Heart left ventricle (tissue), 13 donors: ENCODE measurements around the gene CLCA2.

Source experiments
- CTCF ChIP-seq, 12 donors: fragments of 200-600 bp; sonication (generic) in 4 of 12; IDR thresholded peaks; one replicate each; pipeline versions ENCODE4 v1.5.0 to v1.8.0; 2018 to 2022; ENCODE audit warnings: antibody characterized with exemption in 12 of 12, mild to moderate bottlenecking in 5 of 12
- POLR2A ChIP-seq, 2 donors: fragments of 450-650 bp; IDR thresholded peaks; one replicate each; pipeline ENCODE4 v1.6.1; 2017; ENCODE audit warnings: antibody characterized with exemption in 2 of 2, mild to moderate bottlenecking in 2 of 2, moderate library complexity in 2 of 2
- donor health status: ischemic (EF 13 %, LVEDD 7.1; RV severe dilation, severe dysfunction).
- donor health status: DM: no; HTN: yes; CAD: no.
- donor health status: DM: no; HTN: no; CAD: no.
- donor health status: ischemic (EF 25% LVEDD 6.9; RV normal size, moderate dysfunction).
- donor health status: ischemic (EF 25% LVEDD 5.7; RV mildly dilated, moderate dysfunction).
- donor health status: ischemic (EF 35%, LVEDD 5.7; RV mildly dilated, moderate dysfunction).
- donor health status: nonischemic (EF 11% LVEDD 7.7; RV severe dilation, severe dysfunction).
- donor health status: DM: yes; HTN: yes; CAD: no.
- donor health status: PGD.
- donor health status: ischemic (EF 29% LVEDD 5.4; RV normal size, mild dysfunction).
- donor health status: nonischemic (EF 23%, LVEDD 6.1; RV moderate dilation, normal function).

- TF ChIP-seq CTCF (IDR thresholded peaks at IDR 0.05) (no peak), POLR2A (IDR thresholded peaks at IDR 0.05) (no peak)
Observed at GRCh38 chr1:86416343-86416742, 7.6 kb upstream of the CLCA2 start.
